ENCODE measurements around the gene QRFPR. TPM values are rescaled to one million over a fixed set of nuclear protein-coding genes. Genes with fewer than 3 reads are reported as not detected.

Gene QRFPR
- total and polyA plus RNA-seq, 4 donors, result not detected

- H3K27me3 ChIP-seq (ENCODE audit: control insufficient read depth in 4 of 4, insufficient read depth in 4 of 4, low read length in 3 of 4), result no peaks in the 10 kb centered on the region
- no peaks in the 10 kb centered on the region for H3K36me3 ChIP-seq (ENCODE audit: control insufficient read depth in 4 of 4, insufficient read depth in 3 of 4, low read depth in 1 of 4, low read length in 3 of 4)
- H3K9me3 ChIP-seq (ENCODE audit: control insufficient read depth in 4 of 4, low read length in 3 of 4), result no peaks in the 10 kb centered on the region
- H3K4me3 ChIP-seq (ENCODE audit: low read depth in 1 of 3, low read length in 3 of 3), result no peak overlapping the region
- DNase-seq (ENCODE audit: low spot score), result no peak
- no peaks in the 10 kb centered on the region for H3K4me1 ChIP-seq (ENCODE audit: control insufficient read depth in 4 of 4, insufficient read depth in 4 of 4, low read length in 3 of 4)
- 79% methylated on average over 7 of the region's 7 CpGs for WGBS
- TF ChIP-seq CTCF (IDR thresholded peaks at IDR 0.05; ENCODE audit: low read depth, low read length, missing input control) (no peak), FOXA1 (IDR thresholded peaks at IDR 0.05) (no peak), RXRA (IDR thresholded peaks at IDR 0.05) (no peak), EGR1 (IDR thresholded peaks at IDR 0.05; ENCODE audit: low read depth in 2 of 2) (no peak), MAX (IDR thresholded peaks at IDR 0.05) (no peak), HNF4A (conservative IDR thresholded peaks at IDR 0.05) (no peak), HNF4G (IDR thresholded peaks at IDR 0.05) (no peak), RAD21 (IDR thresholded peaks at IDR 0.05) (no peak), GABPA (IDR thresholded peaks at IDR 0.05 in 1 of 2, conservative IDR thresholded peaks at IDR 0.05 in 1 of 2) (no peak), ZBTB33 (IDR thresholded peaks at IDR 0.05) (no peak), TAF1 (conservative IDR thresholded peaks at IDR 0.05) (no peak), ATF3 (IDR thresholded peaks at IDR 0.05) (no peak), SP1 (IDR thresholded peaks at IDR 0.05) (no peak), NR2F2 (IDR thresholded peaks at IDR 0.05) (no peak), YY1 (IDR thresholded peaks at IDR 0.05) (no peak), REST (IDR thresholded peaks at IDR 0.05) (no peak), JUND (IDR thresholded peaks at IDR 0.05) (no peak), FOXA2 (IDR thresholded peaks at IDR 0.05) (no peak)
- no peak overlapping the region for H3K9ac ChIP-seq (ENCODE audit: low read depth in 1 of 2, low read length in 2 of 2)
- no peak overlapping the region for H3K27ac ChIP-seq (ENCODE audit: low read depth in 1 of 2, low read length in 2 of 2)
Observed at GRCh38 chr4:121338518-121338917, 42.3 kb downstream of the QRFPR start.
